Lower leg skin (tissue), 4 donors: ENCODE data around the gene ABHD5. TPM values are rescaled to one million over a fixed set of nuclear protein-coding genes. Genes with fewer than 3 reads are reported as not detected.

ENCODE experiments used
- DNase-seq, 2 donors: peaks; one replicate each; pipeline ENCODE4 v3.0.0-alpha.2; 2019; ENCODE audit warnings: low spot score in 2 of 2
- H3K4me3 ChIP-seq: fragments of 200-600 bp; sonication (generic); 2 replicates; pipeline ENCODE4 v1.5.1; 2017; ENCODE audit warnings: mild to moderate bottlenecking, low read depth; ENCODE audit not compliant: poor library complexity, severe bottlenecking
- CTCF ChIP-seq, 3 donors: fragments of 450-650 bp; IDR thresholded peaks; one replicate each; pipeline ENCODE4 v1.5.1; 2016; ENCODE audit warnings: antibody characterized with exemption in 3 of 3, mild to moderate bottlenecking in 3 of 3, moderate library complexity in 2 of 3
- POLR2A ChIP-seq, 2 donors: fragments of 450-650 bp; IDR thresholded peaks; one replicate each; pipeline ENCODE4 v1.6.1; 2016 to 2017; ENCODE audit warnings: antibody characterized with exemption in 2 of 2, mild to moderate bottlenecking in 1 of 2, moderate library complexity in 1 of 2
- WGBS, 2 donors: methylation state at CpG; one replicate each; pipeline ENCODE4 v1.1.5; 2018; 5-methylcytosine and 5-hydroxymethylcytosine counted together
- intact Hi-C: fragments of 100-400 bp; cut with DNase I; formaldehyde crosslinking; loops from one replicate; pipeline ENCODE4 v1.15.0; 2023; ENCODE audit warnings: low total_unique reads
- total RNA-seq, 4 donors: library from RNA; depleted of rRNA; stranded (reverse); fragments of >200 nt; gene quantifications; one replicate each; pipeline ENCODE4 v1.1.0, GENCODE V29; 2016

The ABHD5 gene
- total RNA-seq, 4 donors from 2014 or later: 109 to 132 (median 118) TPM

DNA sequence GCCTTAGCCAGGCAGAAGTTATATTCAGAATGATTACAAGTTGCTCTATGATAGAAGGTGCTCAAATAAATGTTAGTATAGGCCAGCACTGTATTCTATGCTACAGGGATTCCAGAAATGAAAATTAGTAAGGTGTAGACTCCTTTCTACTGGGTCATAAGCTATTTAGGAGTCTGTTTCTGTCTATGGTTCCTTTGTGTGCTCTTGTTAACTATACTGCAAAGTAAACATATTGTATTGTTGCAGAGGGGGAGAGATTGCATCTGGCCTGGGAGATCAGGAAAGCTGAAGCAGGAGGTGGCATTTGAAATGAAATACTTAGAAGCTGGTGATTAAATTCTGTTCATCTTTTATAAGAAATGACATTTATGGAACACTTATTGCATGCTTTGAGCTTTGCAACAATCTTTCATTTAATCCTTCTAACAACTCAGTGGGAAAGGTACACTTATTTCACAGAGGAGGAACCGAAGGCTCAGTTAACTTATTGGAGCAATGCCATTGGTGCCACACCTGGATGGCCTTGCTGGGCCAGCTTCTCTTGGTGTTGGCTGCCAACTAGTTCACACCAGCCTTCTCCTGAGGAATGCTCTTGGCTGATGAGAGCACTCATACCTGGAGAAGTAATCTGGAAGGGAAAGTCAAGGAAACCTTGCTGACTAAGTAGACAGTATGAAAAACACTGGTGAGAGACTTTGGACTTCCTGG lies 39.1 kb downstream of the ABHD5 start:
- intact Hi-C loops: no loop called here
- 38 to 82% methylated on average over 1 of the region's 1 CpG for WGBS, 2 donors
- DNase-seq: no peak
- TF ChIP-seq CTCF (IDR thresholded peaks at IDR 0.05): no peak
- TF ChIP-seq POLR2A (IDR thresholded peaks at IDR 0.05): no peak
- H3K4me3 ChIP-seq: no peak overlapping the region

GRCh38 chr3:43732747-43733425 lies 42.1 kb downstream of the ABHD5 start:
- TF ChIP-seq POLR2A (IDR thresholded peaks at IDR 0.05) (no peak), CTCF (IDR thresholded peaks at IDR 0.05) (no peak)
- no peak overlapping the region for H3K4me3 ChIP-seq
- WGBS, 2 donors: 78 to 87% methylated on average over 6 of the region's 6 CpGs
- intact Hi-C loops: no loop called here
- DNase-seq: no peak

- intact Hi-C loops: no loop called here
- H3K4me3 ChIP-seq: no peak overlapping the region
- TF ChIP-seq CTCF (IDR thresholded peaks at IDR 0.05) (no peak), POLR2A (IDR thresholded peaks at IDR 0.05) (no peak)
- DNase-seq: peak in 1 of 2 donors; percentile 31
- 46 to 49% methylated on average over 6 of the region's 6 CpGs for WGBS, 2 donors
These were observed 43.0 kb downstream of the ABHD5 start for GRCh38 chr3:43733459-43734384.

DNA sequence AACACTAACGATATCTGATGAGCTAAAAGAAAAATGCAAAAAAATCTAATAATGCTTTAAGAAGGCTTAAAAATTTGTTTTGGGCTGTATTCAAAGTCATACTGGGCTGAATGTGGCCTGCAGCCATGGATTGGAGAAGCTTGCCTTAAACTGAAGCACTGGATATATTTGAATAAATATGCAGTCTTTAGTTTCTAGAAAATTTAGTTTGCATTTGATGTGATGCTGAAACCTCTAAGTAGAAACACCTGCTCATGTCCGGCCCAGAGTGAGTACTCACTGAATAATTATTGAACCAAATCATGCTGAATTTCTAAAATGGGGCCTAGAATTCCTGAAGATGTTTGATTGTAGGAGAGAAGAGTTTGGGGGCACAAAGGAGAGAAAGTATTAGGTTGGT lies 43.9 kb downstream of the ABHD5 start:
- no peak for DNase-seq
- intact Hi-C loops: loop anchor here (5.0 kb wide), 1 partner anchor 1523 kb away; no protein-coding TSS in a partner anchor
- 86 to 89% methylated on average over 2 of the region's 2 CpGs for WGBS, 2 donors
- no peak for TF ChIP-seq POLR2A (IDR thresholded peaks at IDR 0.05)
- no peak overlapping the region for H3K4me3 ChIP-seq

DNA sequence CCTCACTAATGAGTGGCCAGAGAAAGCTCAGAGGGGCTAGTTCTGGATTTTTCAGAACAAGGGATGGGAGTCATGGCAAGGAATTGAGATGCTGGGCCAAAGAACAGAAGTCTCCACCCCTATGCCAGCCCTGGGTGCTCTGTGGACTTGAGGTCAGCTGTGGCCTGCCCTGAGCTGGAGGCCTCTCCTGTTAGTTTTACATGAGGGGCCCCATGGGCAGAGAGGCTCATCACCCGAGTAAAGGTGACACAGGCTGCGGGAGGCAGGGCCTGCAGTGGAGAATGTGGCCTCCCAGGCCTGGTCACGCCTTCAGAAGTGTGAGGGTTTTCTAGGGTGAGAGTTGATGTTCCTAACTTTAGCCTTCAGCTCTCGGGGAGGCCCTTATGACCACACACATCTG lies 44.9 kb downstream of the ABHD5 start:
- DNase-seq: no peak
- intact Hi-C loops: loop anchor here (5.0 kb wide), 1 partner anchor 1522 kb away; no protein-coding TSS in a partner anchor
- TF ChIP-seq POLR2A (IDR thresholded peaks at IDR 0.05) (no peak), CTCF (IDR thresholded peaks at IDR 0.05) (no peak)
- H3K4me3 ChIP-seq: no peak overlapping the region
- WGBS, 2 donors: 93 to 96% methylated on average over 4 of the region's 4 CpGs
